NCI-H2196 treated with DMSO at 0.1 percent for 48 hours (cell line): ENCODE data around the gene THRB.

Experiments used
- DNase-seq: peaks from one replicate; lab custom pipeline; 2025; ENCODE audit not compliant: unreplicated experiment; lab: John Stamatoyannopoulos, UW

Gene THRB

DNA sequence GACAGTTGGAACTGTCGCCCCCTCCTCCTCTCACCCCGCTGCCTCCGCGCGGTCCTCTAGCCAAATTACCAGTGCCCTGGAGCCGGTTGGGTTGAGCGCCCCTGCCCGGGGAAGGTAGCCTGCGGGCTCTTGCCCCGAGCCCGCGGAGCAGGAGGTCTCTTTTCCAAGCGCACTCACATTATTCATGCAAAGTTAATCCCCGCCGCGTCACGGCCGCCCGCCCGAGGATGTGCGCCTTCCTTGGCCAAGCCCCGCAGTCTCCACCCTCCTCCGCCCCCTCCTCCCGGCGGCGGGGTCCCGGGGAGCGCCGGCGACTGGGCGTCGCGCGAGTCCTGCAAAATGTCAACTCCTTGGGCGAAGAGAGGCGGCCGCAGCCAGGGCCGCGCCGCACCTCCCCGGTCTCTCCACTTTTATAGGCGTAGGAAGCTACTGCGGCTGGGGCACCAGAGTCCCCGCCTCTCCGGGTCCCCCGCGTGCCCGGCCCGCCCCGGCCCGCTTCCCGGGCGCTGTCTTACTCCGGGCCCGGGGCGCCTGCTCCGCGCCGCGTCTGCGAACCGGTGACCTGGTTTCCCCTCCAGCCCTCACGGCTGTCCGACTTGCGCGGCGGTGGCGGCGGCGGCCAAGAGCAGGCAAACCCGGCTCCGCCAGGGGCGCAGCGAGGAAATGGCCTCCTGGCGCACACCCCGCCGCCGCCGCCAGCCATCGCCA lies at the start of gene THRB:
Gene THRB (minus strand): TSS at position 233 of the 708 bp plus-strand sequence.
- no peak for DNase-seq

DNA sequence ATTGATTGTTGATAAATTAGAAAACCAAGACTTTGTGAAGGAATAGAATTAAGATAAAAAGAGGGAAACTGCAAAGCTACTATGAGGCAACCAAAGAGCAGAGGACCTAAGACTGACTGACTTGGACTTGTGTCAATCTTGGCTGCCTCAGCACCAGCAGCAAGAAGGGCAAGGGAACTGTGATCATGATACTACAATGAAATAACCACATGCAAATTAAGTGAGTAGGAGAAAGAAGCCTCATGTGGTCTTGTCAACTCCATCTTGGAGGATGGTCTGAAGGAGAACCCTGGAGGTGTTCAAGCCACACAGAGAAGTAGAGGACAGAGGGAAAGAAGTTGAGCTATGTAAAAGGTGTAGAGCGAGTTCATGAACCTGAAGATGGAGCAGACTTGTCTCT lies 47.3 kb upstream of the THRB start:
- DNase-seq, result no peak

DNA sequence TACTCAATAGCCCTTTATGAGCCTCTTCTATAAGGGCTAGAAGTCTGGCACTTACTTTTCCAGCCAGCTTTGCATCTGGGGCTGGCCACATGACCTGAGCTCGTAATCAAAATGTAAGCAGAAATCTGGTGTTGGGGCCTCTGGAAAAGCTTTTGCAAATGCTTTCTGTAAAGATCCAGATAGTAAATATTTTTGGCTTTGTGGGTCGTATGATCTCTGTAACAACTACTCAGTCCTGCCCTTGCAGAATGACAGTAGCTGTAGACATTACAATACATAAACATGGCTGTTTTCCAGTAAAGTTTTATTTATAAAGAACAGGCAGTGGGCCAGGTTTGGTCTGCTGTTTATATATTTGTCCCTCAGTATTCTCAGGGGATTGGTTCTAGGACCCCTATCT lies 46.2 kb upstream of the THRB start:
- no peak for DNase-seq

DNA sequence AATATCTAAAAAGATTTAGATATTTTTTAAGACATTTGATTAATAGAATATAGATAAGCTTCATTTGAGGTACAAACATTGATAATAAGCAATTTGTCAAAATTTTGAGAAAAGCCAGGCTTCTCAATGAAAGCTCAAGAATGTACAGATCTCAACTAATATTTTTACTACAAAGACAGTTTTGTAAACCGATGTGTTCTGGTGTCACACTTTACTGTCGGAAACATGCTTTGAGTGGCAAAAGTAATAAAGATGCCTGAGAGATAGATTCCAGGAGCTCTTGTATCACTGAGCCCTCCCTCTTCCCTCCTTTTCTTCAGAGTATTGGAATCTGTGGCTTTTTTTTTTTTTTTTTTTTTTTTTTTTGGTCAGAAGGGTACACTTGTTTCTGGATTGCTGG lies 45.0 kb upstream of the THRB start:
- no peak for DNase-seq

DNA sequence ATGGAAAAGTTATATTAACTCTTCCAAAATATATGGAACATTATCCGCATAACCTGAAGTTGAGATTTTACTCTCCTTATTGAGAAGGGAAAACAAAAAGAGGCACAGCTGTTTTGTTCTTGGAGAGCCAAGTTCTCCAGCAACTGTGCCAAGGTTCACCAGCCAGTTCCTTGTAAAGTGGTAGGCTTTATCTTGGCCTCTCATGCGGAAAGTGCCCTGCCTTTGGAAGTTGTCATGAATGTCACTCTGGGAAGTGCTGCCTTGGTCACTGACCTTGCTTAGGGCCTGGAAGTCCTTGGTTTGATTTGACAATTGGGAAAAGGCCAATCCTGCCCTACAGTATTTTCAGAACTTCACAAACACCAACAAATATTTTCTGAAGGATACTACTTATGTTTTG lies 44.2 kb upstream of the THRB start:
- DNase-seq, result no peak

DNA sequence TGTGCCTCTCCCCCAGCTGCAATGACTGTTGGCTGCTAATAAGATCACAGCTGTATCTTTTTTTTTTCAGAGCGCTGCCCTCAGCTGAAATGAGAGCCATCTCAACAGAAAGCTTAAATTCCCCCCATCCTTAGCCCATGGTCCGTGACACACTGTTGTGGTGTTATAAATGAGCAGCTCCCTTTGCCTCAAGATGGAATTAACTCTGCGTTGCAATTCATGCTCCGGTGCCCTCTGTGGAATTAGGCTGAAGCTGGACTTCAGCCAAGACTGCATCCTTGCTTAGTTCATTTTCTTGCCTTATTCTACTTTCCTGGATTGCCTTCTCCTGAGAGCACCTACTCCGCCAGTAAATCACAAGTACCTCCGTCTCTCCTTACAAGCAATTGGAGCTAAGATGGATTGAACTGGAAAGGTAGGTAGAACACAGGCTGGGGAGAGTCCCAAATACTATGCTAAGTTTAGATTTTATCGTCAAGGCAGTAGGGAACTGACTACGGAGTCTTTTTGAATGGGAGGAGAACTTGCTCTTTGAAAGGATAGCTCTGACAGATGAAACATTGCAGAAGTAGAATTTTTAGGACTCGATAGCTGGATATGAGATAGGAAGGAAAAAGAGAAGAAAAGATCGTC lies 39.0 kb upstream of the THRB start:
- no peak for DNase-seq

DNA sequence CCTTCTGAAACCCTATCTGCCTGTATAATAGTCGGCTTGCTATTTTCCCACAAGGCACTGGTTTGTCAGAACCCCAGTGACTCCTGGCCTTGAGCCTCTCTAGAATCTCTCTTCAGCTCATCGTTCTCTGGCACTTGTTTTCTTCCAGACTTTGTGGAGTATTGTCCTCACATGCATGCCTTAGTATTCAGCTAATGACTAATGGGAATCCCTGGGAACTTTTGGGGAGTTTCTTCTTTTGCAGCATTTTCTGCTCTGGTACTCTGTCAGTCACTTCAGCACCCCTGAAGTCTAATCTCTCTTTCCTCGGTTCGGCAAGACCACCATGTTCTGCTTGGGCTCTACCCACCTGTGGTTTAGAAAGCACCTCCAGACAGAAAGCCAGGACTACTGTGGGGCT lies 35.8 kb upstream of the THRB start:
- no peak for DNase-seq

DNA sequence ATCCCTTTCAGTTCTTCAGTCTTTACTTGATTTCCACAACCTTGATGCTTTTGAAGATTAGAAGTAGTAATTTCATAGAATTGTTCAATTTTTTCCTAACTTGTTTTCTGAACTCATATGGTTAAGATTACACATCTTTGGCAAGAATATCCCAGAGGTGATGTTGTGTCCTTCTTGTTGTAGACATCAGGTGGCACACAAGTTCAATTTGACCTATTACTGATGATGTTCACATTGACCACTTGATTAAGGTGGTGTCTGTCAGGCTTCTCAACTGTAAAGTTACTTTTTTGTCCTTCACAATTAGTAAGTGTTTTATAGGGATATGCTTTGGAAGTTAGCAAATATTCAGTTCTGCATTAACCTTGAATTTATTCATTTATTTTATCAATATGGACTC lies 34.6 kb upstream of the THRB start:
- DNase-seq, result no peak

DNA sequence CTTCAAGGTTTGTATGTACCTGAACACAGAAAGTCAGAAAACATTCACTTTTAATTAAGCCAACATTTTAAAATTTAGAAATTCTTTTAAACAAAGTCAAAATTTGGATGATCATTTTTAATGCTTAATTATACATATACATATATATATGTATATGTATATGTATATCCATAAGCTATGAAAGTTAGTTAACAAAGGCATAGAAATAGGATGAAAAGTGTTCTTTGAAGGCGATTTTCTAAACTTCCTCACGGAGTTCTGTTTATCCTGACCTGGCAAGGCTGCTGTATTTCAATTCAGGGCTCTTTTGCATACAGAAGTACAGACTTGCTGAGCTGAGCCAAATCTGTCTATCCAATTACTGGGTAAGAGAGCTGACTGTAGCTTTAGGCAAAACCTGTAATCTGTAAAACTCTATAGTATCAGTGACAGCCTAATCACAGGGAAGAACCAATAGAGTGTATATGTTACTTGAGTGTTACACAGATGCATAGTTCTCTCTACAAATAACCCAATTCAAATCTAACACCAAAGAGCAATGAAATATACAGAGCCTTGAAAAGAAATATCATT lies 32.1 kb upstream of the THRB start:
- no peak for DNase-seq

DNA sequence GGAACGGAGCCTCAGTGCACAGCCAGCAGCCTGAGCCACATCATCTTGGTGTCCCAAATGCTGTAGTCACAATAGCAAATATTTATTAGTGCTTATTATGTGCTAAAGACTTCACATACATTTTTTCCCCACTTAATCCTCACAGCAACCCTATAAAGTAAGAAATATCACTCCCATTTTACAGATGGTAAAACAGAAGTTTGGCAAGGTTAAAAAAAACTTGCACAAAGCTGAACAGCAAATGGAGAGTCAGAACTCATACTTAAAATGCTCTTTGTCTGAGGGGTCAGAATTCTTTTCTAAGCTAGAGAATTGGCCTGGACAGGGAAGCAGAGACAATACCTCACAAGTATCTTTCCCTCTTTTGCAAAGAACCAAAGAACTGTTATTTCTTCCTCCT lies 30.9 kb upstream of the THRB start:
- DNase-seq, result no peak

DNA sequence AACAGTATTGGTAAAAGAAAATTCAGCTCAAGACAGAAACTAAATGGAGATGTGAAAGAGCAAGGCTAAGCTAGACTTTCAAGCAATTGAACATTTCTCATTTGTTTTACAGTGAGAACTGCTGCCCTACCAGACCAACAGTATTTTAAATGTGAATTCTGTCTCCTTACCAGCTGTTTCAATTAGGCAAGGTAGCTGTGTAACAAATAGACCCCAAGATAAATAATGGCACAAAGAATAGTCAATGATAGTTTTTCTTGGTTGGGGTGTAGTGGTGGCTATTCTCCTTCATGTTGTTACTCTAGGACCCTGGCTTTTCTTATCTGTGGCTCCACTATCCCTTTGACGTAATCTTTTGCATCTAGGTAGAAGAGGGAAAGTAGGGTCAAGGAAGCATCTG lies 30.4 kb upstream of the THRB start:
- DNase-seq, result no peak

DNA sequence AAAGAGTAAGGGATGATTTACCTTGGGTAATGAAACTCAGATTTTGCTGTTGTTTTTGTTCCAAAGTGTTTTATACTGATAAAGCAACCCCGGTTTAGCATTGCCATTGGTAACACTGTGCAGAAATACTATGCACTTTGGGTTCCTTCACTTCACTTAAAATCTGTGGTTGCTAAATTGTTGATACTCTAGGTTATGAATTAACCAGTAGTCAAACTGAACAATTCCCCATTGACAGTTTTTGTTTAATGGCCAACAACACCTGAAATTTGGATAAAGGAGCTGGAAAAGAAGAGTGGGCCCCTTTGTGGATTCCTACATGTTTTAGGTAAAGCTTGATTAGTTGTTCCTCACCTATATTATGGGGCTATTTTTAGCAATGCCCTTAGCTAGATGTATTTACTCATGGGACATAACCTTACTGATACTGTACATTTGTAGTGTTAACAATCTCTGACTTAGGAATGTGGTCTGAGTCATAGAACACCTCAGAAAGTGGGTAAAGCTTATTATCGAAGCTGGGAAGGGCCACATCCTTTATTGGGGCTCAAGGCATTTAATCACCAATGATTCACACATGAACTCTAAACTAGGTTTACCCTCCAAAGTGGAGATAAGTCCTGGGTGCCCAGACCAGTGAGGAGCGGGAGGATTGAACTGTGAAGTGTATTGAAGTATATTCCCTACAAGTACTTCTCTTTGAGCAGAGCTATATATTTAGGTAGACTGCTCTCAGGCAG lies 29.5 kb upstream of the THRB start:
- DNase-seq, result no peak

DNA sequence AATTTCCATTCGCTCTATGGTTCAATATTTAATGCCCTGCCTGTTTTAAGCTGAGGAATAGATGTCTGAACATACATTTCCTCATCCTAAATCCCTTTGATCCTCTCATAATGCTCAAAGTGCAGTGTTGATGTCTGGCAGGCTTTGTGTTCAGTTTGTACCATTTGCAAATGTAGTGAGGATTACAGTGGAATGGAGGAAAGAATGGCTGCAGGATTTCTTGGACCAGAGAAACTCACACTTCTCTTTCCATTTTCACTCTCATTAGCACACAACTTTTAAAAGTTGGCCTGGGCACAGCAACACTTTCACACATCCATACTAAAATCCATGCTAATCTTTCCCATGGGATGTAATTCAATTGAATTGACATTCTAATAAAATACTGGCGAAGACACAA lies 28.6 kb upstream of the THRB start:
- DNase-seq, result no peak

DNA sequence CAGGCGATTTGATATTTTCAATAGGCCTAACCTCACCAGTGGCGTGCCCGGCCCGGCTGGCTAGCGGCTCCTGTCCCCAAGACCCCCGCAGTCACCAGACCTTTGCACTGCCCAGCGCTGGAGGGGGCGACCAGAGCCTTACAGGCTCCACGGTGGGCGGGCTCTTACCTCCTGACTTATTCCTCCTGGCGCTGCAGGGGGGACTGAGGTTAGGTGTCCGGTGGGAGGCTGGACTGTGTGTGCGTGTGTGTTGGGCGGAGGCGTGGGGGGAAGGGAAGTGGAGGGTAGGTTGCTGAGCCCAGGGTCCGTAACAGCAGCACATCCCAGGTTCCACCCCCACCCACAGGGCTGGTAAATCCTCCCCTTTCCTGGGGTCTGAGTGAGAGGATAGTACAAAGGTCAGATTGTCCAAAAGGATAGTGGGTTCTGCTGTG lies 27.5 kb upstream of the THRB start:
- DNase-seq, result no peak

DNA sequence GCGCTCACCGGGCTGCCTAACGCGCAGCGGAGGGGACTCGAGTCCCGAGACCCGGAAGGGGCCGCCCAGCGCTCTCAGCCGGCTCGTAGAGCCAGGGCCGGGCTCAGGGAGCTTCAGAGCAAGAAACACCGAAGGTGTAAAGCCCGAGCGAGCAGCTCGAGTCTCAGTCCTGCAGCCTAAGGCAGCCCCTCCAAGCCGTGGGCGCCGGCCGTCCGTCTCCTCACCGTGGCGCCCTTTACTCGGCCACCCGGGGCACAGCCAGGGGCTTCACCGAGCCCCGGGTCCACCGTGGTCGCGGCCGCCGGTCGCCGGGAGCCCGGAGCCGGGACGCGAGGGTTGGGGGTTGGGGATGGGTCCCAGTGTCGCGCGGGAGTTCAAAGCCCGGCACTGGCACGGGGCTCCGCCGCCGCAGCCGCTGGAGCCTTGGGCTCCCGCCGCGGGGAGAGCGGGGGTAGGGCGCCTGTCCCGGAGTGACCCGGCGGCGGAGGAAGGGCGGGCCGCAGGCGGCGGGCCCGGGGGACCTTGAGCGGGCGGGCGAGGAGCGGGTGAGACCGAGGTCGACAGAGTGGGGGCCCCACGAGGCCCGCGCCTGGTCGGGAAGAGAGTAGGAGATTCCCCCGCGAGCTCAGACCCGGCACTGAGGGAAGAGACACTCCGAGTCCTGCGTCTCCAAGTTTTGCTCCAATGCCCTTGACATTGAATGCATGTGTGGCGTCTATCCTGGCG lies 26.9 kb upstream of the THRB start:
- no peak for DNase-seq

DNA sequence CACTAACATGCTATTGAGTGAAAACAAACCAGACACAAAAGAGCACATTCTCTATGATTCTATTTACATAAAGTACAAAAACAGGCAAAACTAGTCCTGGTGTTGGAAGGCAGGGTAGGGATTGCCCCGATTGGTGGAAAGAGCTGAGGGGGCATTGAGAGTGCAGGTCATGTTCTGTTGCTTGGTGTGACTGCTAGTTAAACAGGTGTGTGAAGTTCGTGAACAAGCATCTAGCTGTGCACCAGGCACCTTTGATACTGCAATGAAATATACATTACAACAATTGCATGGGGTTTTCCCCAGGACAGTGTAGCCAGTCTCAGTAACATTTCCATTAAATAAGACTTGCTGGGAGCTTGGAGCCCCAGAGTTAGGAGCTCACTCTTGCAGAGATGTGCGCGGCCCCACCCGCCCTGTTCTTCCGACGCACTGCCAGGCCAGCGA lies 26.3 kb upstream of the THRB start:
- DNase-seq, result no peak

DNA sequence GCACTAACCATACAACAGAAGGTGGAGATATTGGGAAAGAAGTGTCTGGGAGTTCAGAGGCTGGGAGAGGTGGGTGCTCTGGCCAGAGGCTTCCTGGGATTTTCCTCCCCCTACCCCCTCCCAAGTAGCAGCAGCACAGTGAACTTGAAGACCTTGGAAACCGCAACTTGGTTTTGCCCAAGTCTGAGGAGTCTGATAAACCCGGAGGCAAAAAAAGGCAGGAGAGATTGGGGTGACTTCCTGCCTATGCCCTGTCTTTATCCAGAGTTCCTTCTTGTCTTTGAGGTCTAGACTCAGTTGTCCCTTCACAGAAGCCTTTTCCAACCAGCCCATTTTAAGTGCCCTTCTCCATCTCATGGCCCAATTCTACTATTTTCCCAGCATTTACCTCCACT lies 25.4 kb upstream of the THRB start:
- no peak for DNase-seq

DNA sequence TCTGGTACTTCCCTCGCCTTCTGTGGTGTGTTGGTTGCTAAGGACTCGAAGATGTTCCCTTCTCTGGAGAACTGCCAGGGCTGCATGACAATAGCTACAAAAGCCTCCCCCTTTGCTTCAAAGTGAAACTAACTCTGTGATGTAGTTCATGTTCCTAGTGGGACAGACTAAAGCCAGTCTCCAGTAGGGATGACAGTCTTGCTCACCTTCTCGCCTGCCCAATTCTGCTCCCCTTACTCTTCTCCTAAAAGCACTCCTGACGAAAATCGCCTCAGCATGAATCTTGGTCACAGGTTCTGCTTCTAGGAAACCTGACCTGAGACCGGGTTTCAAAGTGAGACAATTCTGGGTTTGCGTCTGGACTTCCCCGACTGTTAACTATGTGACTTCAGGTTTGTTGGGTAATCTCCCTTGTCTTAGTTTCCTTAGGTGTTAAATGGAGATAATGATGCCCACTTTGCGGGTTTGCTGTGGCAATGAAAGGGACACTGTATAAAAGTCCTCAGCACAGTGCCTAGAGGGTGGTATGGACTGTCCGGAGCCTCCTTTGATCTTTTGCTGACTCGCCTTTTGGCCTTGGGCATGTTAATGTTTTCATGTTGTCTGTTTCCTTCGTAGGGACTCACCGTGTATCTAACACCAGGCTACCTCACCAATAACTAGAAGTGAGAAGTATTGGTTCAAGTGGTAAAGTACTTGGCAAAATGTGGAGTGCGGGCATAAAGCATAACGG lies 24.9 kb upstream of the THRB start:
- no peak for DNase-seq

DNA sequence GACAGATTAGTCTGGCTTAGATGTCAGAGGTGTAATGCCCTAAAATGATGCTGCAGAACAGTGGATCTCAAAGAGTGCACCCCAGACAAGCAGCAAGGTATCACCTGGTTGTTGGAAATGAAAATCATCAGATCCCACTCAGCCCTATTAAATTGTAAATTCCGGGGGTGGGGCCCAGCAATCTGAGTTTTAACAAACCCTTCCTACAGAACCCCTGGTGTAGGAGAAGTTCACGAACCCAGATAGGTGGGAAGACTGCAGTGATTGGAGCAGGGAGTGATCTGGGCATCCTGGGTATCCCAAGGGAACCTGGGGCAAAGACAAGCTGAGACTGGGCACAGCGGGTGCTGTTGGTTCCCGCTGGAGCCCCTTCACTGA lies 24.3 kb upstream of the THRB start:
- no peak for DNase-seq

DNA sequence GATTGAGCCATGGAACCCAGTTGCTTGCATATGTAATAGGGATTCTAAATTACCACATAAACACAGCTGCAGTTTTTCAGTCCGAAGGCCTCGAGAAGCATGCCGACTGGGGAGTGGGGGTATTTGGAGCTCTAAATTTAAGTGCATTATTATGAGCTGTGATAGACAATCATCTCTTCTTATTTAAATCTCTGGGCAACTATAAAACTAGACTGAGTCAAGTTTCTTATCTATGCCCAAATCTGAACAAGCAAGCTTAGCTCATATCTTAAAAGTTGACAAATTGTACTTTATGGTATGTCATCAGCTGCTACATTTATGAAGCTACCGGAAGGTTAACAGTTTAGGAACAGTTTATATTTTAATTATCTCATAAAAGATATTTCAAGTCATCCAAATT lies 19.5 kb upstream of the THRB start:
- no peak for DNase-seq

DNA sequence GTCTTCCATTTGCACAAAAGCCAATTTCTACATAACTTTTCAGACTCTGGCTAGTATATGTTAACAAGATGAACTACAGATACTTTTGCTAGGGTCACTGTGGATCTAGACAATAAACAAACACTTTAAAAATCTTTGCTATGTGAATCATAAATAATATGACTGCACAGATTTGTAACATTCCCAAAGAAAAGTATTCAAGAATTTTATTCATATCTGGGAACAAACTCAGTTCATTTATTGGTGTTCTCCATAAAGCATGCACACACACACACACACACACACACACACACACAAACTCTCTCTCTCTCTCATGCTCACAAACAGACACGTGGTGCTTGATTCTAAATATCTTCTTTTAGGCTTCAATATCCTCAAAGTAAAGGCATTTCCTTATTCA lies 18.8 kb upstream of the THRB start:
- DNase-seq, result no peak
